GM21576 (cell line): ENCODE results near the gene IBA57.
"Not testable (repeated sequence)": the region's sequence is repeated elsewhere in the genome, so short reads cannot be mapped to it uniquely, and the experiment has no call there.

Experiments used
- ATAC-seq: cut with Tn5 transposase; IDR thresholded peaks from one replicate; pipeline ENCODE4 v1.9.1; 2021; ENCODE audit warnings: mild to moderate bottlenecking, moderate library complexity; ENCODE audit not compliant: unreplicated experiment

Gene IBA57

DNA sequence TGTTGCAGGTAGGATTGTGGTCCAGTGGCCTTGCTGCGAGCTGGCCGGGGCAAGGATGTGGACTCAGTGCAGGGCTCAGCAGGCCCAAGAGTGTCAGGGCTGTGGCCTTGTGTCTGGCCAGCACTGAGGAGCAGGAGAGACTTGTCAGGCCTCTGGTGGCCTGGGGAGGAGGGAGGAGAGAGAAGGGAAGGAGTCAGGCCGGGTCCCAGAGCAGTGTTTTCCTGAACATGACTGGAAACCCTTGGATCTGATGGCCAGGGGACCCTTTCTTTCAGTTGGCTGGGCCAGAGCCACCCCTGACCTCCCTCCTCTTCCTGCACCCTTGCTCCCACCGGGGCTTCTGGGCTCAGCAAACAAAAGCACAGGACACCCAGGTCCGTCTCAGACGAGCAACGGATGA is 5.1 kb downstream of the IBA57 start:
- no peak for ATAC-seq

- ATAC-seq = no peak
These were observed 5.8 kb downstream of the IBA57 start for GRCh38 chr1:228171221-228171891.

DNA sequence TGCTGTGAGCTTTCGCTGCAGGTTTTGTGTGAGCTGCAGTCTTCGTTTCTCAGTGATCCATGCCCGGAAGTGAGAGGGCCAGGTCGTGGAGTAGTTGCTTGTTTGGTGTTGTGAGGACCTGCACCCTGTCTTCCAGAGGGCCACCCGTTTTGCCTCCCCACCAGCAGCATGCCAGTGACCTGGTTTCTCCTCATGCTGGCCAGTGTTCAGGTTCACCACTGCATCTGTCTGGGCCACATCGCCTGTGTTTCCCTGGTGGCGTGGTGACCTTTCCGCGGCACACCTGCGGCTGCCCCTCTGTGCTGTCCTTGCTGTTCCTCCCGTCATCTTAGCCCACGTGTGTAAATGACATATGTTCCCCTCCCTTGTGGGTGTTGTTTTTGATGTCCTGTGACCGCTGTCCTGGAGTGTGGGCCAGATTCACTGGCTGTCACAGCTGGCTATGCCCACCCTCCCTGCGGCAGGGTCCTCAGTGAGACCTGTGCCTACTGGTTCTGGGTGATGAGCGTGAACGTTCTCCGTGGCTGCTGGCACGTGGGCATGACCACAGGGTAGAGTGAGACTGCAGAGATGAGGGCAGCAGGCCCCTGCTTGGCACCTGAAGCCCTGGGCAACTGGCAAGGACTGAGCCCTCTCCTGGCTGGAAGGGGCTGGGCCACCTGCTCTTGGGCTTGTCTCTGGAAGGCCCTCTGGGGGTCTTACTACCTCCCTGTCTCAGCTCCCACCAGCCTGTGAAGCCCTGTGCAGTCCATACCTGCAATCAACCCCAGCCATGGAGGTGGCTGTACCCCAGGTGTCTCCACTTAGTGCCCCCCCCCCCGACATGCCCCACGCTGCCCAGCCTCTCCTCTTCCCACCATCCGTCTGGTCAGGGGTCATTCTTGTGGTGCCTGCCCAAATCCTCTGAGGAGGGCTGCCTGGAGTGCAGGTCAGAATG is 7.3 kb downstream of the IBA57 start:
- no peak for ATAC-seq

- not testable (repeated sequence) for ATAC-seq
These were observed 8.2 kb downstream of the IBA57 start for GRCh38 chr1:228173528-228174481.

DNA sequence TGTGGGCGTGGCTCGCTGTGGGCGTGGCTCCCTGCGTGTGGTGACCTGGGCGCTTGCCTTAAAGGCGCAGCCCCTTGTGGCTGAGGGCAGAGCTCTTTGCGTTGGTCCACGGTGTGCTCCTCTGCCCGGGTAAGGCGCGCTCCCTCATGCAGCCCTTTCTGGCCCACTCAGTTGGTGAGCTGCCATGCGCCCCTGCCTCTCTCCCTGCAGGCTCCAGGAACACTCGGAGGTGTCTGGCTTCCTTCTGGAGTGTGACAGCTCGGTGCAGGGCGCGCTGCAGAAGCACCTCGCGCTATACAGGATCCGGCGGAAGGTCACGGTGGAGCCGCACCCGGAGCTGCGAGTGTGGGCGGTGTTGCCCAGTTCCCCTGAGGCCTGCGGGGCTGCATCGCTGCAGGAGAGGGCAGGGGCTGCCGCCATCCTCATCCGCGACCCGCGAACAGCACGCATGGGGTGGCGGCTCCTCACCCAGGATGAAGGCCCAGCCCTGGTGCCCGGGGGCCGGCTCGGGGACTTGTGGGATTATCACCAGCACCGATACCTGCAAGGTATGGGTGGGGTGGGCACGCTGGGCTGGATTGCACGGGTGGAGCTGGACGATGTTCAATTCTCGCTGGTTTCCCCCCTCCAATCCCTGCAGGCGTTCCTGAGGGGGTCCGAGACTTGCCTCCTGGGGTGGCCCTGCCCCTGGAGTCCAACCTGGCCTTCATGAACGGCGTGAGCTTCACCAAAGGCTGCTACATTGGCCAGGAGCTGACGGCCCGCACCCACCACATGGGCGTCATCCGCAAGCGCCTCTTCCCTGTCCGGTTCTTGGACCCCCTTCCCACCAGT is 9.1 kb downstream of the IBA57 start:
- ATAC-seq = no peak

GRCh38 chr1:228175316-228176023 is 9.9 kb downstream of the IBA57 start:
- ATAC-seq = no peak

DNA sequence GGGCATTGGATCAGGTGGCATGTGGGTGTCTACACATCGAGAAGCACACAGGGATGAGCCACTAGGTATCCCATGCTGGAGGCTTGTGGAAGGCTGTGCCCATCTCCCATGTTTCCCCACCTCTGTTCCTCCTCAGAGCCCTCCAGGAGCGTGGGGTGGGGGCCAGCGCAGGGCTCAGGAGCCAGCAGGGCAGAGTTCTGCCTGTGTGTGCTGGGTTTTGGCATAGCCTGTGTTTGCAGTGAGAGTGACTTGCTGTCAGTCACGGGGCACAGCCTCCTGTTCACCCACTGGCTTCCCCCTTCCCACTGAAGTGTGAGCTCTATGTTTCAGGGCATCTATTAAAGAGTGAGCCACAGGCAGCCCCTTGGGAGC is 10.4 kb downstream of the IBA57 start:
- no peak for ATAC-seq

GRCh38 chr1:228176461-228177182 is 11.0 kb downstream of the IBA57 start:
- no peak for ATAC-seq

DNA sequence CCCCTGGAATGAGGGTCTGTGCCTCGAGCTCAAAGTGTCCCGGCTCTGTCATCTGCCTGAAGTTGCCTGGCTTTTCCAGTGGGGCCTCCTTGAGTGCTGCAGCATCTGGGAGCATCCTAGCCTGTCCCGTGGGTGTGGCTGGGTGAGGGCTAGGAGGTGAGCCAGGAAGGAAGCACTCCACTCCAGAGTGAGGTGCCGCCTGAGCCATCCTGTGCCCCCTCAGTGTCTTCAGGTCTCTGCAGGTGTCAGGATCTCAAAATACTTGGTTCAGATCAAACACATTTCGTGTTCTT is 11.5 kb downstream of the IBA57 start:
- no peak for ATAC-seq

- ATAC-seq = no peak
These were observed 12.4 kb downstream of the IBA57 start for GRCh38 chr1:228177721-228178710.

- no peak for ATAC-seq
These were observed 13.4 kb downstream of the IBA57 start for GRCh38 chr1:228178737-228179684.

DNA sequence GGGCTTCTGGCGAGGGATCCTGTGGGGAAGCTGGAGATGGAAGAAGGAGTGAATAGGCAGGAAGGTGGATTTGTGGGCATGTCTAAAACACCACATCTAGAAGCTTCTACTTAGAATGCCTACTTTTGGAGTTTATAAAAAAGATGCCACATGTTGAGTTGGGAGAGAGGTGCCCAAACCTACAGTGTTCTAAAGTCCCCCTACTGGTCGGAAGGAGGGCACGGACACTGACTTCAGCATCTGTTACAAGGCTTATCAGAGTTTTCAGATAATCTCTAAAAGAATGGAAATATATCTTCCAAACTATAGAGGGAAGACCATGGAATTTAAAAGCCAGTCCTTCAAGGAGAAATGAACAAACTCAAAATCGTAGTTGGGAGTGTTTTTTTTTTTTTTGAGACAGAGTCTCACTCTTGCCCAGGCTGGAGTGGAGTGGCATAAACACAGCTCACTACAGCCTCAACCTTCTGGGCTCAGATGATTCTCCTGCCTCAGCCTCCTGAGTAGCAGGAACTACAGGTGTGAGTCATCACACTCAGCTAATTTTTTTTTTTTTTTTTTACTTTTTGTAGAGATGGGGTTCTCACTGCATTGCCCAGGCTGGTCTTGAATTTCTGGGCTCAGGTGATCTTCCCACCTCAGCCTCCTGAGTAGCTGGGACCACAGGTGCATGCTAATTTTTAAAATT is 14.8 kb downstream of the IBA57 start:
- no peak for ATAC-seq

GRCh38 chr1:228180959-228181644 is 15.5 kb downstream of the IBA57 start:
- no peak for ATAC-seq

DNA sequence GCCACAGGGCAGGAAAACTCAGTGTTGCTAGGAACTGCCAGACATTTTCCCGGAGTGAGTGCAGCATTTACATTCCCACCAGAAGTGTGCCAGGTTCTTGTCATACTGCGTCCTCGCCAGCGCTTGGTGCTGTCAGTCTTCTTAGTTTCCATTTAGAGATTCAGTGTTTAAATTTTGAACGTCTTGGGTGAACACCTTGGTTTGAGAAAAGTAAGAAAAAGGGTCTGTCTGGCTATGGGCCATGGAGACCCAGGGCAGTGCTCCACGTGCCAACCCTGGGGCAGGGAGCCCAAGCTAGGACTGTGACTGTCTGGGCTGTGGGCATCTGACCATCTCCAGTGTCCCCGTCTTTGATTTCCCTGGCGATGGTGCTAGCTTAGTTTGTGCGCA is 16.0 kb downstream of the IBA57 start:
- ATAC-seq = no peak

GRCh38 chr1:228182296-228183030 is 16.9 kb downstream of the IBA57 start:
- ATAC-seq = no peak
